NCI-H1694 (cell line): ENCODE measurements around the gene AQP12A.
"Not testable (repeated sequence)": the region's sequence is repeated elsewhere in the genome, so short reads cannot be mapped to it uniquely, and the experiment has no call there.

ENCODE experiments used
- DNase-seq: peaks from one replicate; lab custom pipeline; 2025; lab: John Stamatoyannopoulos, UW

Gene AQP12A

DNA sequence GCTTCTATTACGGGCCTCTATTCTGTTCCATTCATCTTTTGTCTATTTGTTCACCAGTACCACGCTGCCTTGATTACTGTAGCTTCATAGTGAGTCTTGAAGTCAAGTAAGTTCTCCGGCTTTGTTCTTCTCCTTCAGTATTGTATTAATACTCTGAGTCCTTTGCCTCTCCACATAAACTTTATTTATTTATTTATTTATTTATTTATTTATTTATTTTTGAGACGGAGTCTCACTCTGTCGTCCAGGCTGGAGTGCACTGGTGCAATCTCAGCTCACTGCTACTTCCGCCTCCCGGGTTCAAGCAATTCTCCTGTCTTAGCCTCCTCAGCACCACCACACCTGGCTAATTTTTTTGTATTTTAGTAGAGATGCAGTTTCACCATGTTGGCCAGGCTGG lies 31.8 kb upstream of the AQP12A start:
- DNase-seq: not testable (repeated sequence)

DNA sequence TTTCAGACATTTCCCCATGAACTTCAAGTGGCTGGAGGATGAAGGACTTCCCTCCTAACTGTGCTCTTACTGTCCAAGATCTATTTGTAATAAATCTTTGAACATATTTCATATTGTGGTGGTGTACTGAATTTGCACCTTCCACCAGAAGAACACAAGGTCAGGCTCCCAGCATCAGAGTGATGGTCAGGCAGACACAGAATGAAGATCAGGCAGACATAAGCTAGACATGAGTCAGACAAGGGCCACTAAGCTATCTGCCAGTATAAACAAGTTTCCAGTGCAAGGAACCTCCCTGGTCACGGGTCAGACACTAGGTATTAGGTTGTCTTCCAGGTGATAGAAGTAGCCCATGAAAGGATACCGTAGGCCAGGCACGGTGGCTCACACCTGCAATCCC lies 29.0 kb upstream of the AQP12A start:
- no peak for DNase-seq

DNA sequence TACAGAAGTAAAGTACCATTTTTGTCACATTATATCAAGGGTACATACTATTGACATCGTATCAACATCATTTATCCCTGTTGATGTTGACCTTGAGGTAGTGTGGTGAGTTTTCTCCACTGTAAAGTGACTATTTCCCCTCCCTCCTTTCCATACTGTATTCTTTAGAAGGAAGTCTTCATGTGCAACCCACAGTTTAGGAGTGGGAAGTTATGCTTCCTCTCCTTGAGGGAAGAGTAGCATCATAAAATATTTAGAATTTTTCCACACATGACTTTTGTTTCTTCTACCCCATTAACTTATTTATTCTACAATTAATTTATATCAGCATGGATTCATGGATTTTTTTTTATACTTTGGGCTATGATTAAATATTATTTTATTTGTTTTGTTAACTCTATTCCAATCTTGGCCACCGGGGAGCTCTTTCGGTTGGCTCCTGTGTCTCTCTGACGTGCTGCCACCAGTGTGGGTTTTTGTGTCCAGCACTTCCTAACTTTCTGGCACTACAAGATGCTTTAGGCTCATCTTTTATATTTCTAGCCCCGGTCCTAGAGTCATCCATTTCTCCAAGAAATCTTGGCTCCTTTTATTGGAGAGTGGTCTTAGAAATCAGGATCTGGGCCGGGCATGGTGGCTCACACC lies 28.0 kb upstream of the AQP12A start:
- no peak for DNase-seq

DNA sequence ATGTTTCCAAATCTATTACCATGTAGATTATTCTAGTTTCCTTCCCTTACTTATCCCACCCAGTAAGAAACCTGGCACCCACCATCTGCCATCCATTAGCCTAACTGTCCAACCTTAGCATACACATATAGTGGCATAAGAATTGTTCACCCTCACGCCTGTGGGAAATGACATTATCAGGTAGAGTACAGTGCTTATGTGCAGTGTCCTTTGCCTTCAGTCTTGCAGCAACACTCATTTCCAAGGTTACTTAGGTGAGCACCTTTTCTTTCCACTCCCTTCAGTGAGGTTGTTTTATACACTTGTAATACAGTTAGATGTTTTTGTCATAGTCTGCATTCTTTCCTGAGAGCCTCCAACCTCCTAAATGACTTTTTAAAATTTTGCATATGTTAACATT lies 27.0 kb upstream of the AQP12A start:
- DNase-seq: no peak

DNA sequence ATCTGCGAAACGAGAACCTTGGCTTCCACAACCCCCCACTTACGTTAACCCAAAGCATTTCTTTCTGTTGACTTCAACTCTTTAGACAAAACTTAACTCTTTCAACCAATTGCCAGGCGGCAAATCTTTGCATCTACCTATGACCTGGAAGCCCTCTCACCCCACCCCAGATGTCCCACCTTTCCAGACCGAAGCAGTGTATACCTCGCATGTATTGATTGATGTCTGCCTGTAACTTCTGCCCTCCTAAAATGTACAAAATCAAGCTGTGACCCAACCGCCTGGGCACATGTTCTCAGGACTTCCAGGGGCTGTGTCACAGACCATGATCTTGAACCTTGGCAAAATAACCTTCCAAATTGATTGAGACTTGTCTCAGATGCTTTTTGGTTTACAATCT lies 21.3 kb upstream of the AQP12A start:
- DNase-seq: no peak

DNA sequence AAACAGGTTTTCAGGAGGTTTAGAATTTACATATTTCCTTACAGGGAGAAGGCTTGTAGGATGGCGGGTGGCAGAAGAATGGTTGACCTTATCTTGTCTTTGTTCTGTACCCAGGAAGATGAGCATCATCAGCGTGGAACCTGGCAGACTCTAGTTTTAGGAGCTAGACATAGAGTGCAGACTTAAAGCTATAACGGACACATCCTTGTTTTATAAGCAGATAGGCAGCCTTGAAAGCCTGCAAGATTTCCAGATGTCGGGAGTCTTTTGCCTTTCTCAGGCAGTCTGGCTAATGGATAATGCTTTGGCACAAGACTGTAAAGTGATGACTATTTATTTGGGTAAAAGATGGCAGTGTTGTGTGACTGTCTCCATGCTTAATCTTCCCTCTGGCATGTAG lies 20.7 kb upstream of the AQP12A start:
- DNase-seq: no peak

DNA sequence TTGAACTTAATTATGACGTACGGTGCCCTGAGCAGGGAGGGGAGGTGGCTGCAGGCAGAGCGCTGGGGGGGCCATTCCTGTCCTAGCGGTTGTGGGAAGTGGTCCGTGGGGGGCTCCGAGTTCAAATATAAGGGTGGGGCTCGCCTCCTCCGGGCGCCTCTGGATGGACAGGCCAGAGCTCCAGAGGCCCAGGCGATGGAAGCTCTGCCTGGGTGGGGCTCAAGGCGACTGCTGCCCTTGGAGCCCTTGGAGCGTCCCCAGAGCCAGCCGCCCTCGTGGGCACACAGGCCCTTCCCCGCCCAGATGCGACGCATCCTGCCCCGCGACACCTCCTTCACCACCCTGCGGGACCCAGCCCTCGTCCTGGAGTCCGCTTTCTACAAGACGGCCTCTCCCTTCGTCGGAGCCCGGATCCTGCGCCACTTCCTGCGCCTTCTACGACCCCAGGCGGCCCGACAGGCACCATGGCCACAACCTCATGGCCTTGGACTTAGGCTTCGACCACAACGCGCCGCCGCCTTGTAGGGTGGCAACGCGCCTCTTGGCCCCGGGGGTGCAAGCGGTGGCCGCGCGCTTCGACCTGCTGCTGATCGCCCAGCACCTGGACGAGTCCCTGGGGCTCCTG lies 19.5 kb upstream of the AQP12A start:
- no peak for DNase-seq

DNA sequence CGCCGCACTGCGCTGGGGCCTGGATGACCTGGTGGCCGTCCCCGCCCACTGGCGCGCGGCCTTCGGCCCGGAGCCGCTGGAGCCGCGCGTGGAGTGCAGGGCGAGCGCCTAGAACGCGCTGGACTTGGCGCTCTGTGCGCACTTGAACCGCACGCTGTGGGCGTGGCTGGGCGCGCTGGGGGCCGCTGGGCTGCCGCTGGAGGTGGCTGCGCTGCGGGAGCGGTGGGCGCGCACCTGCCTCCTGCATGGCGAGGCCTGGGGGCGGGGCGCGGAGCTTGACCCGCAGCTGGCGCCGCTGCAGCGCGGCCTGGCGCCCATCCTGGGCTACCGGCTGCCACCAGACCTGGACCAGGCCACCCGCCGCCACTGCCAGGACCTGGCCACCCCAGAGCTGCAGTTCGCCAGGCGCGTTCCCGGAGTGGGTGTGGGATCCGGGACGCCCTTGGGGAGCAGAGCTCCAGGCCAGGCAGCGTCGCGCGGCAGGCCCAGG lies 18.9 kb upstream of the AQP12A start:
- no peak for DNase-seq

DNA sequence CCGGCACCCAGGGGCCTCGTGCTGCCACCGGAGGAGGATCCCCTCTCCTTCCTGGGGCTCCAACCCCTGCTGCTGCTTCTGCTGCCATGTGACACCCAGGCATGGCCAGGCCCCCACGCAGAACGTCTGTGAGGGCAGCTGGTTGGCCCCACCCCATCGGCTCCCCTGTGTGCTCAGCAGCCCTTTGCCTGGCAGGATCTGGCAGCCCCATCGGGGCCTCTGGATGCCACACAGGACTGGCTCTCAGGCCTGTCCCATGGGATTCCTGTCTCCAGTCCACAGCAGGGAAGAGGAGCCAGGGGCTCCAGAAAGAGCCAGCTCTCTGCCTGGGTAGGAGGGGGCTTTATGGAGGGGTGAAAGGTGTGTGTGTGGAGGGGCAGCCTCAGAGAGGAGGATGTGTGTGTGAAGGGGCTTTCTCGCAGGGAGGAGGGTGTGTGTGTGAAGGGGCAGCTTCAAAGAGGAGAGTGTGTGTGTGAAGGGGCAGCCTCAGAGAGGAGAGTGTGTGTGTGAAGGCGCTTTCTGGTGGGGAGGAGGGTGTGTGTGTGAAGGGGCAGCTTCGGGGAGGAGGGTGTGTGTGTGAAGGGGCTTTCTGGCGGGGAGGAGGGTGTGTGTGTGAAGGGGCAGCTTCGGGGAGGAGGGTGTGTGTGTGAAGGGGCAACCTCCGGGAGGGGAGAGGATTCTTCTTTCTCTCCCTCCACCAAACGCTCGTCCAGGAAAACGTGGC lies 17.0 kb upstream of the AQP12A start:
- peak; percentile 8 for DNase-seq

DNA sequence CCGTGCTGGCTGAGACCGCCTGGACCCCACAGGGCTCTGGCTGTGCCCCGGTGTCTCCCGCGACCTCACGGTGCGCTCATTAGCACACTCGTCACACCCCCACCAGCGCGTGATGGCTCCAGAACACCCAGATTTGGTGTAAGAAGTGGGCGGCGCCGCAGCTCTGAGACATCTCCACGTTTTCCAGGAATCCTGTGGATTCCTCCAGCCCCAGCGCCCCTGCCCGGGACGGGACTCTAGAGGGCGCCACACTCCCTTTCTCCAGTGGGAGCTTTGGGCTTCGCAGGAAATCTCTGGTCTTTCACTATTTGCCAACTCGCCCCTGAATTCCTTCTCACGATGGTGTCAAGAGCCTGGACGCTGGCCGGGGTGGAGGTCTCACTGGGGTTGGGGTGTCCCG lies 16.3 kb upstream of the AQP12A start:
- not testable (repeated sequence) for DNase-seq

DNA sequence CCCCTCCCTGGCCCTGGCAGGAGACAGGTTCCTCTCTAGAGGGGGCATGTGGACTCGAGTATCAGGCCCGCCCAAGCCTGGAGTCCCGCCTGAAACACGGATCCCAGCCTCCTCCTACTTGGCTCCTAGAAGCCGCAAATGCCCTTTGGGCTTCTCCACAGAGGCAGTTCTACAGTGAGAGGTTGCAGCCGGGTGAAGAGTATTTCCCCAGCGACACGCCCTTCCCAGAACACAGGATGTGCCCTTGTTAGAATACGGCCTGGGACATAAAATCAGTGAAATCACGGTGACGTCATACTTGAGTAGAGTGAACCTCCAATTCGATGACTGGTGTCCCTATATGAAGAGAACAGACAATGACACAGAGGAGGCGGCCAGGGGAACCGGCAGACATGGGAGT lies 13.6 kb upstream of the AQP12A start:
- DNase-seq: not testable (repeated sequence)

DNA sequence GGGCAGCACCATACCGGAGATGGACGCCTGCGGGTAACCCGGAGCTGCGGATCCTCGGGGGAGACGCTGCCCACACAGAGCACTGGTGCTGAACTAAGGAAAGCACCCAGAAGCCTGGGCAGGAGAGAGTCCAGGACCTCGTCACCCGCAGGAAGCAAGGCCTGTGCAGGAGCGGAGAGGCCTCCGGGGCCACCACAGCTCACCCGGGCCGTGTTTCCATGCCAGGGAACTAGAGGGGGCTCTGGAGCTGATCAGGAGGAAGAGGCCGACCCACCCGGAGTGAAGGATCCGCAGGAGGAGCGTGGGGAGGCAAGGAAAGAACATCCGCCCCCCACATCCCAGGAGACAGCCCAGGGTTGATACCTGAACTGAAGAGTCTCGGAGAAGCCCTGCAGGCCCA lies 12.8 kb upstream of the AQP12A start:
- DNase-seq: not testable (repeated sequence)

DNA sequence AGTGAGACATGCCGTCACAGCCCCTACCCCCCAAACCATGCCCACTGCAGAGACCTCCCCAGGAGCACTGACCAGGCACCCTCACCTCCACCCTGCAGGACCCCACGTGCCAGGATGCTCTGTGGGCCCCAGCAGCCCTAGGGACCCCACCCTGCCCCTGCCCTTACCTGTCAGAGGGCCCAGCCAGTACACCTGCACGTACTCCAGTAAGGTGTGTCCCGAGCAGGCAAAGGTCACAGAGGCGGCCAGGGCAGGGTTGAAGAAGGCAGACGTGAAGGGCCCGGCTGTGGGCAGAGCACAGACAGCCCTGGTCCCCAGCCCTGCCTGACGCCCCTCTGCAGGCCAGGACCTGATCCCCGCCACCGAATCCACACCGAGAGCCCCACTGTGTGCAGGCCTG lies 11.5 kb upstream of the AQP12A start:
- not testable (repeated sequence) for DNase-seq

DNA sequence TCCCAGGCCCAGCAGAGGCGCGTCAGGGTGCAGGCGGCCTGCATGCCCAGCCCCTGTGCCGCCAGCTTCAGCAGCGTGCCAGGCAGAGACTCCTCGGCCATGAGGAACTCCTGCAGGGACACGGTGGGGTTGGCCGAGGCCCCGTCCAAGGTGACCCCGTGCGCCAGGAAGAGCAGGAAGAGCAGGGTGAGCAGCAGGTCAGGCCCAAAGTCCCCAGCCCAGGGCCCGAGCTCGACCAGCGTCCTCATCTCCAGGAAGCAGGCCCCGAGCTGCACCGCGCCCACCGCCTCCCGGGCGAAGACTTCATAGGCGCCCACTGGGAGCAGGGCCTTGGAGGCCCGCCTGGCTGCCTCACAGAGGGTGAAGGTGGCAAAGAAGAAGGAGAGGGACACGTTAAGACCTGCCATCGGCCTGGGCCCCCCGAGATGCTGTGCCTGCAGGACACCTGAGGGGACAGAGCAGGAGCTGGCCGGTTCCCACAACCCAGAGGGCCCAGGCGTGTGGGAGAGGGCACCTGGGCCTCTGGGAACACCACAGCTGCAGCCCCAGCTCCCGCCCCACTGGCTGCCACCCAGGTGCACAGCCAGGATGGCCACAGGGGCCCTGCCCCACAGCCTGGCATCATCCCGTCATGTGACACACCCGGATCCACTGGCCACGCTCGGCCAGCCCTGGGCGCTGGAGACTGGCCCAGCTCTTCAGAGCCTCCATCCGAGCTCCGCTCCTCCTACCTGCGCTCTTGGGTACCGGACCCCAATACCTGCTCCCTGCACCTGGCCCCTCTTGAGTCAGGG lies 9.0 kb upstream of the AQP12A start, which contains the start of gene AQP12B:
Gene AQP12B (minus strand): TSS at position 455 of the 794 bp plus-strand sequence. CDS start 48 bp downstream, at position 407.
- not testable (repeated sequence) for DNase-seq

DNA sequence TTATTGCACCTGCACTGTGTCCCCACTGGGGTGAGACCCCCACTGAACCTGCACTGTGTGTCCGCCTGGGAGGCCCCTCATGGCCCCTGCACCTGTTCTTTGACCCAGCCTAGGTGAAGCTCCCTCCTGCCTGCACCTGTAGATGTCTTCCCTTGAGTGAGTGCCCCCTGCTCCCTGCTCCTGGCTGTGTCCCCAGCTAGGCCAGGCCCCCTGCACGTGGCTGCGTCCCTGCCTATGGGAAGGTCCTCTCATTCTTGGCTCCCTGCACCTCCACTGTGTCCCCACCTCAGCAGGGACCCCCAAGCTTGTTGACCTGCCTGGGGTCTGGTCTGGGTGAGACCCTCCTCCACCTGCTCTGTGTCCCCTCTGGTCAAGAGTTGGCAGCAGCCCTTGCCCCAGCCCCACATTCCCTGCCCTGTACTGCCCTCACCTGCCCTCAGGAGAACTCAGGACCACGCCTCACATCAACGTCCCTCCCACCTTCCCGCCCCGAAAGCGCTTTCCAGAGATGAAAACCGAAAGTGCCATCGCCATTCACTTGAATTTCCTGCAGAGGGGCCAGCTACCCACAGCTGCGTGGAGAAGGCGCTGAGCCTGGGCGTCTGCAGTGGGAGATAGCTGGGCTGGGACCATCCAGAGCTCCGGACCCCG lies 8.2 kb upstream of the AQP12A start:
- DNase-seq: not testable (repeated sequence)

DNA sequence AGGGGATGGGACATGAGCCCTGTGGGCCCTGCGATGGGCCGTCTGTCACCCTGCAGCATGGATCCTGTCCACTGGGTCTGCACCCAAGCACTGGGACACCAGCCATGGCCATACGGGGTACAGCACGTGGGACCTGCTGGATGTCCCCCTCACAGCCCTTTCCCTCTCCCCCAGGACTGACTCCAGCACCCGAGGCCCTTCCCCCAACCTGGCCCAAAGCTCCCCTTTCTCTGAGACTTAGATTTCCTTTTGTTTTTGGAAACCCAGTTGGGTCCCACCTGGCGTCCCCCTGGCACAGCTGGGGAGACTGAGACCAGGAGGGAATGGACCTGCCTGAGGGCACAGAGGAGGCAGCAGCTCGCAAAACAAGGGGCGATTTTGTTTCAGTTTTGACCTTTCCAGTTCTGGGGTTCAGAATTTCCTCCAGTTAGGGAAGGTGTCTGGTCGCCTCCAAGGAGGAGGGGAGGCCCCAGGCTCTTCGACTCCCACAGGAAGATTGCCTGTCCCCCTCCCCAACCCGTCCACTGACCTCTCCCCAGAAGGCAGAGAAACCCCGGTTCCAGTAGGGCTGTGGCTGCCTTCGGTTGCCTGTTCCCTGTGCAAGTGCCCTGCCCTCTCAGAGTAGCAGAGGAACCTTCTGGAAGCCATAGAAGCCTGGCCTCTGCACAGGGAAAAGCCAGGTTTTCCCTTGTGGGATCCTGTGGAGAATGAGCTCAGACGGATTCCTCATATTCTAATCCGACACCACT lies 7.5 kb upstream of the AQP12A start:
- not testable (repeated sequence) for DNase-seq

DNA sequence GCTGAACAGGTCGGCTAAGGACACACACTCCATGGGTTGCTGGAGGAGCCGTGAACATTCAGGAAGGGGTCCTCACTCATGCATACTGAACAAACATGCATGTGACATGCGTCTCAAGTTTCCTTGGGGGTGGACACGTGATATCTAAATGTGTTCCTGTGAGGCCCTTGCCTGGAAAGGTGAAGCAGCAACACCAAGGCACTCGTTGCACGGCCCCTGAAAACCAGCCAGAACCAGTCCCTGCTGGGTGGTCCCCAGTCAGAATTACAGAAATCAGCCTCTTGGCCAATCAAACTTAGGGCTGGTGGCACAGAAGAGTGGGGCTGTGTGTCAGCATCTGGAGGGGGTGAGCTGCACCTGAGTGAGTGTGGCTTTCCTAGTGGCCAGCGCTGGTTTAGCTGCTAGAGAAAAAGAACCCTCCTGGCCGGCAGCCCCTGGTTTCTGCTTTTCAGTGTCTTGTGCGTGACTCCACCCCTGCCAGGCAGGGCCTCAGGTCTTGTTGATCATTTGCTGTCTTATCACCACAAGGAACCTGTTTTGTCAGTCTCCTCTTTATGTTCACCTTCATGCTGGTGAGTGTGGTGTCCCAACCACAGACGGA lies 5.8 kb upstream of the AQP12A start:
- DNase-seq: no peak

DNA sequence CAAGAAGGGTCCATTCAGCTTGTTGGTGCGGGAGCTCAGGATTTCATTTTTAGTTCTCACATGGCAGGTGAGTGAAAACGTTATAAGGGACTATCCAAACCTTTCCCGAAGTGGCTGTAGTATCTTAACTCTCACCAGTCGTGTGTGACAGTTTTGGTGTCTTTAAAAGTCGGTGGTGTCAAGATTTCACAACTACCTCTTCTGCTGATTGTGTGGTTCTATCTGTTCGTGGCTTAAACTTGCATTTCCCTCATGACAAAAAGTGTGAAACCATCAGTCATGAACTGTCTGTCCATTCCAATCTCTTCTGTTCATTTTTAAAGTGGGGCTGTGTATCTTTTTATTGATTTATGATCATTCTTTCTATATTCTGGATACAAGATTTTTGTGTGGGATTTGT lies 5.2 kb upstream of the AQP12A start:
- no peak for DNase-seq

DNA sequence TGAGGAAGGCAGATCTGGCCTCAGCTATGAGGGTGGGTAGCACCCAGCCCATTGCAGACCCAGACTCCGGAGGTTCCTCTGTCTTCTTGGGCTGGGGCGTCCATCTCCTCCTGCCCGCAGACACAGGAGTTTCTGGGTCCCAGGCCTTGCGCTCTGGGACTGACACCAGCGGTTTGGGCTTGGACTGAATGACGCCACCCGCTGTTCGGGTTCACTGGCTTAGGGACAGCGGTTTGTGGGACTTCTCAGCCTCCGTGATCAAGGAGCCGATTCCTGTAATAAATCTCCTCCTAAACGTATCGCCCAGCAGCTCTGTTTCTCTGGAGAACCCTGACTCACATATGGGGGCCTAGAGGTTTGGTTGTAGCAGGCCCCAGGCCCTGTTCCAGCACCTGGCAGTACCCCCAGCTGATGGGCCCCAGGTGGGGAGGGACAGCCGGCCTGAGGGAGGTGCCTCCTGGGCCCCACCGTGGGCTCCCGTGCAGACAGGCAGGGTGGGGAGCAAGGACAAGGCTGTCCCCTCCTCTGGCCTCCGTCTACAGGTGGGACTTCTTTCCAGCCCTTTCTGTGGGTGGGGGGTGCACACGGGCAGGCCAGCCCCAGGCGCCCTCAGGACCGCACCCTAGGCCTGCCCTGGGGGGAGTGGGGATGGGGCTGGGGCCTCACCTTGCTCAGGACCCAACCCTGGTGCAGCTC lies 4.5 kb upstream of the AQP12A start:
- DNase-seq: no peak
